ENCODE results near the gene SLC40A1. TPM values are rescaled to one million over a fixed set of nuclear protein-coding genes. Genes with fewer than 3 reads are reported as not detected.

The SLC40A1 gene
- total and polyA plus RNA-seq, 2 donors (not counting 3 experiments of a cell fraction or from before 2014, with no cell fraction given): 8.5 to 15.1 TPM

GRCh38 chr2:189514104-189514503 is 66.5 kb downstream of the SLC40A1 start:
- Histone ChIP-seq H3K27me3 (ENCODE audit: control insufficient read depth in 2 of 2, insufficient read depth in 2 of 2, low read length in 2 of 2) (no peaks in the 10 kb centered on the region), H2AFZ (ENCODE audit: low read depth, low read length) (no peak overlapping the region), H3K36me3 (ENCODE audit: control insufficient read depth in 2 of 2, extremely low read depth in 1 of 2, insufficient read depth in 2 of 2, low read length in 2 of 2) (no peaks in the 10 kb centered on the region), H3K4me3 (replicated peaks in 1 of 3; ENCODE audit: insufficient read depth in 1 of 3, low read depth in 1 of 3, low read length in 3 of 3) (no peak overlapping the region), H3K4me1 (ENCODE audit: control insufficient read depth, extremely low read depth, insufficient read depth, low read length) (no peaks in the 10 kb centered on the region), H3K4me2 (ENCODE audit: insufficient read depth, low read length) (no peak overlapping the region), H3K9me3 (replicated peaks; ENCODE audit: control insufficient read depth, insufficient read depth, low read length) (no peaks in the 10 kb centered on the region), H3K9me1 (replicated peaks; ENCODE audit: control insufficient read depth, extremely low read depth, insufficient read depth, low read length) (no peaks in the 10 kb centered on the region), H3K27ac (ENCODE audit: insufficient read depth, low read depth, low read length) (no peak overlapping the region), H3K9ac (replicated peaks; ENCODE audit: extremely low read depth, insufficient read depth, low read length) (no peak overlapping the region), H4K20me1 (replicated peaks; ENCODE audit: control insufficient read depth, extremely low read depth, insufficient read depth, low read length) (no peaks in the 10 kb centered on the region), H3K79me2 (ENCODE audit: control insufficient read depth, insufficient read depth, low read length) (no peaks in the 10 kb centered on the region)
- DNase-seq (ENCODE audit: low read depth, low spot score) (no peak), FAIRE-seq (no peak)
- ChIA-PET CTCF (interaction anchor here (1.0 kb wide), 1 partner anchor 10 kb away, joined by 3 read pairs; no protein-coding TSS in a partner anchor), POLR2A (no interaction called here)
- no TSS peak for BruUV-seq (replicated peaks)
- intact Hi-C loops (cut with micrococcal nuclease): no loop called here
- no peak for TF ChIP-seq JUN (IDR thresholded peaks at IDR 0.05; ENCODE audit: borderline replicate concordance, insufficient read depth, insufficient read length, low read depth)
- TF ChIP-seq, protein P1, sequence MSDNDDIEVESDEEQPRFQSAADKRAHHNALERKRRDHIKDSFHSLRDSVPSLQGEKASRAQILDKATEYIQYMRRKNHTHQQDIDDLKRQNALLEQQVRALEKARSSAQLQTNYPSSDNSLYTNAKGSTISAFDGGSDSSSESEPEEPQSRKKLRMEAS (IDR thresholded peaks at IDR 0.05; ENCODE audit: insufficient read depth, insufficient read length): no peak
- no peak for TF ChIP-seq EZH2 (IDR thresholded peaks at IDR 0.05; ENCODE audit: borderline replicate concordance, low read depth, low read length, severe bottlenecking)
- no peak for TF ChIP-seq MYC (IDR thresholded peaks at IDR 0.05; ENCODE audit: low read depth, low read length)
- TF ChIP-seq FOS (IDR thresholded peaks at IDR 0.05; ENCODE audit: borderline replicate concordance, insufficient read depth, low read length): no peak
- no peak for TF ChIP-seq GATA2 (IDR thresholded peaks at IDR 0.05; ENCODE audit: insufficient read depth, insufficient read length, low read depth, low read length)
- no peak for TF ChIP-seq POLR2A (IDR thresholded peaks at IDR 0.05; ENCODE audit: low read depth, low read length)
- TF ChIP-seq, protein P2, sequence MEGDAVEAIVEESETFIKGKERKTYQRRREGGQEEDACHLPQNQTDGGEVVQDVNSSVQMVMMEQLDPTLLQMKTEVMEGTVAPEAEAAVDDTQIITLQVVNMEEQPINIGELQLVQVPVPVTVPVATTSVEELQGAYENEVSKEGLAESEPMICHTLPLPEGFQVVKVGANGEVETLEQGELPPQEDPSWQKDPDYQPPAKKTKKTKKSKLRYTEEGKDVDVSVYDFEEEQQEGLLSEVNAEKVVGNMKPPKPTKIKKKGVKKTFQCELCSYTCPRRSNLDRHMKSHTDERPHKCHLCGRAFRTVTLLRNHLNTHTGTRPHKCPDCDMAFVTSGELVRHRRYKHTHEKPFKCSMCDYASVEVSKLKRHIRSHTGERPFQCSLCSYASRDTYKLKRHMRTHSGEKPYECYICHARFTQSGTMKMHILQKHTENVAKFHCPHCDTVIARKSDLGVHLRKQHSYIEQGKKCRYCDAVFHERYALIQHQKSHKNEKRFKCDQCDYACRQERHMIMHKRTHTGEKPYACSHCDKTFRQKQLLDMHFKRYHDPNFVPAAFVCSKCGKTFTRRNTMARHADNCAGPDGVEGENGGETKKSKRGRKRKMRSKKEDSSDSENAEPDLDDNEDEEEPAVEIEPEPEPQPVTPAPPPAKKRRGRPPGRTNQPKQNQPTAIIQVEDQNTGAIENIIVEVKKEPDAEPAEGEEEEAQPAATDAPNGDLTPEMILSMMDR (IDR thresholded peaks at IDR 0.05; ENCODE audit: extremely low read depth in 1 of 2, insufficient read depth in 1 of 2, low read depth in 1 of 2, low read length in 2 of 2): no peak
- no peak for TF ChIP-seq POLR2AphosphoS5 (IDR thresholded peaks at IDR 0.05; ENCODE audit: insufficient read depth, low read depth, low read length)
- dilution Hi-C loops (cut with MboI; ENCODE audit: extremely low pct_ligation_motif_present, low sequenced_read_pairs): no loop called here
